ENCODE measurements around the gene DPP10.

DNA sequence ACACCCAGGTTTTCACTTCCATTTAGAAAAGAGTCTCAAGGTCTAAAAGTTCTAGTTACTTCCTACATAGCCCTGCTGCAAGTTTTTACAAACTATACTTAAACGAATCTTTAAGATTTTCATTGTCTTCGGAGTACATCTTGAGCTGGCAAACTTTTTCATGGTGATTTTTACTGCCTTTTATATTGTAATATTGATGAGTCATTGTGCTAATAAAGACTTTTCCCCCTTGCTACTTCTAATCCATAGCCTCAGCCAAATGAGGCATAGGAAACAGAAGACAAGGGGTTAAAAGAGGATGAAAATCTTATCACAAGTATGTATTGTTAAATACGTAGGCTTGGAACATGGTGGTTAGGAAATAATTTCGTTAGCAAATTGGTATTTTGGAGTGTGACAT, 4.1 kb downstream of the DPP10 start:
- TF ChIP-seq CTCF (IDR thresholded peaks at IDR 0.05) = no peak
- no peak for TF ChIP-seq POLR2A (IDR thresholded peaks at IDR 0.05)

Data from sigmoid colon (tissue), 3 donors.